Epithelial cell of esophagus (primary cell): ENCODE results near the gene PRUNE2.

Experiments
- DNase-seq: peaks from one replicate; pipeline ENCODE4 v3.0.0; 2010; ENCODE audit warnings: low read depth
- H3K4me3 ChIP-seq: 2 replicates; pipeline ENCODE4 v1.5.1; 2011; ENCODE audit warnings: mild to moderate bottlenecking, low read length, control low read depth
- CTCF ChIP-seq: IDR thresholded peaks from 2 replicates; pipeline ENCODE4 v1.5.1; 2011; ENCODE audit warnings: low read depth, mild to moderate bottlenecking, low read length, control low read depth, inconsistent platforms; ENCODE audit not compliant: insufficient read depth; ENCODE audit errors: missing control alignments

PRUNE2 gene

GRCh38 chr9:76709020-76709419, 196.9 kb downstream of the PRUNE2 start:
- H3K4me3 ChIP-seq, result no peak overlapping the region
- no peak for DNase-seq
- TF ChIP-seq CTCF, result no peak

- no peak overlapping the region for H3K4me3 ChIP-seq
- no peak for DNase-seq
- TF ChIP-seq CTCF, result no peak
Observed at GRCh38 chr9:76707510-76707909, 198.4 kb downstream of the PRUNE2 start.

GRCh38 chr9:76704593-76705204, 201.2 kb downstream of the PRUNE2 start:
- peak; percentile 60 for TF ChIP-seq CTCF
- peak; percentile 87 for DNase-seq
- H3K4me3 ChIP-seq, result no peak overlapping the region

- DNase-seq, result no peak
- TF ChIP-seq CTCF, result no peak
Observed at GRCh38 chr9:76703270-76703669, 202.6 kb downstream of the PRUNE2 start.

GRCh38 chr9:76701441-76702039, 204.4 kb downstream of the PRUNE2 start:
- H3K4me3 ChIP-seq, result no peak overlapping the region
- no peak for TF ChIP-seq CTCF
- no peak for DNase-seq

More at GRCh38 chr9:76703270-76703669, 202.6 kb downstream of the PRUNE2 start:
- no peak overlapping the region for H3K4me3 ChIP-seq

GRCh38 chr9:76700916-76701315, 205.0 kb downstream of the PRUNE2 start:
- no peak overlapping the region for H3K4me3 ChIP-seq
- DNase-seq, result no peak
- no peak for TF ChIP-seq CTCF

GRCh38 chr9:76699971-76700370, 205.9 kb downstream of the PRUNE2 start:
- TF ChIP-seq CTCF, result no peak
- H3K4me3 ChIP-seq, result no peak overlapping the region
- DNase-seq, result peak; percentile 6
